ENCODE results near the gene P2RX4.
"Not testable (repeated sequence)": the region's sequence is repeated elsewhere in the genome, so short reads cannot be mapped to it uniquely, and the experiment has no call there.

P2RX4 gene

DNA sequence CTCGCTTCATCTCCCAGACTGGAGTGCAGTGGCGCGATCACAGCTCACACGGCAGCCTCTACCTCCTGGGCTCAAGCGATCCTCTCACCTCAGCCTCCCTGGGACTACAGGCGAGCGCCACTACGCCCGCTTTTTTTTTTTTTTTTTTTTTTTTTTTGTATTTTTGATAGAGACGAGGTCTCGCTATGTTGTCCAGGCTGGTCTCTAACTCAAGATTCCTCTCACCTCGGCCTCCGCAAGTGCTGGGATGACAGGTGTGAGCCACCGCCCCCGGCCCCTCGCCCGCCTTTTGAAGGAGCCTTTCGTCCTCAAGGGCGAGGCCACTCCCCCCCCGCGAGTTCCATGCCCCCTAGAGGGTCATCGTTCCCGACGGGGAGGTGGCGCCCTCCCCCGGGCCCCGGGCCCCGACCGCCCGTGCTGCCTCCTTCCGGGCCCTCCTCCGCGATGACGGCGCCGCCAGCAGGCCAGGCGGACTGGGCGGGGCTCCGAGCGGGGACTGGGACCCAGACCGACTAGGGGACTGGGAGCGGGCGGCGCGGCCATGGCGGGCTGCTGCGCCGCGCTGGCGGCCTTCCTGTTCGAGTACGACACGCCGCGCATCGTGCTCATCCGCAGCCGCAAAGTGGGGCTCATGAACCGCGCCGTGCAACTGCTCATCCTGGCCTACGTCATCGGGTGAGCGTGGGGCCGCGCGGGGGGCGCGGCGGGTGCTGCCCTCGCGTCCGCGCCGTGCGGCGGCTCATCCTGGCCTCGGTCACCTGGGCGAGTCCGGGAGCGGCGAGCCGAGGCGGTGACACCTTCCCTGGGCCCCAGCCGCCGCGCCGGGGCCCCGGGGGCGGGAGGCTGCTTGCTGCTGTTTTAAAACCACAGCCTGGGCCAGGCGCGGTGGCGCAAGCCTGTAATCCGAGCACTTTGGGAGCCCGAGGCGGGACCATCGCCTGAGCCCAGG, at the start of gene P2RX4:
Gene P2RX4, plus strand, starts transcription at position 506 of the 949 bp plus-strand sequence. Its CDS starts 36 bp downstream, at position 542.
- DNase-seq, result peak; percentile 89
- in situ Hi-C loops (cut with HindIII; ENCODE audit: low pct_ligation_motif_present, low pct_unique_long_range_greater_than_20kb, low sequenced_read_pairs), result no loop called here

DNA sequence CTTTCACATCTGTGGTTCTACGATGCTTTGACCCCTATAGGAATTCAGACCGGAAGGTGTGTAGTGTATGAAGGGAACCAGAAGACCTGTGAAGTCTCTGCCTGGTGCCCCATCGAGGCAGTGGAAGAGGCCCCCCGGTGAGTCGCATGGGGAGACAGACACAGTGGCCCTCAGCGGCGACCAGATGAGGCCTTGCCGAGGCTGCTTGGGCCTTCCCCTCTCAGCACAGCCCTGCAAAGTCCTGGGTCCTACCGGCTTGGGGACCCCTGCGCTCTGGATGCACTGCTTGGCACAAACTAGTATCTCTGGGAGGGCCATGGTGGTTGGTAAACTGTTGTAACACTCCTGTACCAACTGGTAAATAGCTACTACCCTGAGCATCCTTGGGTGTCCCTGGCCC, 47.5 kb upstream of the P2RX4 start:
- in situ Hi-C loops (cut with HindIII; ENCODE audit: low pct_ligation_motif_present, low pct_unique_long_range_greater_than_20kb, low sequenced_read_pairs), result no loop called here
- no peak for DNase-seq

DNA sequence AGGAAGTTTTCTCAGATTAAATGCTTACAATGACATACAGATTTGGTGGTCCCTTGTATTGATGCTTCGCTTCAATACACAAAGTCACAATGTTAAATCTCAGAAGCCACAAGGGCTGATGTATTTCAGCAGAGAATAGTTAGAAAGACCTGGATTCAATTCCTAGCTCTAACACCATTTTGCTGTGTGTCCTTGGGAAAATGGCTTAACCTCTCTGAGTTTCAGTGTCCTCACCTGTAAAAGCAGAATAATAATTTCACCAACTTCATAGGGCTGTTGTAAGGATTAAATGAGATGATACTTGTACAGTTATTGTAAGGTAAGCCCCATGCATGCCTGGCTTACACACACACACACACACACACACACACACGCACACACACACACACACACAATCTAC, 46.9 kb upstream of the P2RX4 start:
- in situ Hi-C loops (cut with HindIII; ENCODE audit: low pct_ligation_motif_present, low pct_unique_long_range_greater_than_20kb, low sequenced_read_pairs), result no loop called here
- no peak for DNase-seq

DNA sequence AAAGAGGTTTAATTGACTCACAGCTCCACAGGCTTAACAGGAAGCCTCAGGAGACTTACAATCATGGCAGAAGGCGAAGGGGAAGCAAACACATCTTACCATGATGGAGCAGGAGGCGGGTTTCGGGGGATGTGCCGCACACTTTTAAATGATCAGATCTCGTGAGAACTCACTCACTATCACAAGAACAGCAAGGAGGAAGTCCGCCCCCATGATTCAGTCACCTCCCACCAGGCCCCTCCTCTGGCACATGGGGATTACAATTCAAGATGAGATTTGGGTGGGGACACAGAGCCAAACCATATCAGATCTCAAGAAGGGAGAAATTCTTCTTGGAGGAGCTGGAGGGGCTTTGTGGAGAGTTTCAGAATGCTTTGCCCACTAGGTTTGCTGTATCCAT, 45.1 kb upstream of the P2RX4 start:
- in situ Hi-C loops (cut with HindIII; ENCODE audit: low pct_ligation_motif_present, low pct_unique_long_range_greater_than_20kb, low sequenced_read_pairs); DNase-seq: not testable (repeated sequence)

DNA sequence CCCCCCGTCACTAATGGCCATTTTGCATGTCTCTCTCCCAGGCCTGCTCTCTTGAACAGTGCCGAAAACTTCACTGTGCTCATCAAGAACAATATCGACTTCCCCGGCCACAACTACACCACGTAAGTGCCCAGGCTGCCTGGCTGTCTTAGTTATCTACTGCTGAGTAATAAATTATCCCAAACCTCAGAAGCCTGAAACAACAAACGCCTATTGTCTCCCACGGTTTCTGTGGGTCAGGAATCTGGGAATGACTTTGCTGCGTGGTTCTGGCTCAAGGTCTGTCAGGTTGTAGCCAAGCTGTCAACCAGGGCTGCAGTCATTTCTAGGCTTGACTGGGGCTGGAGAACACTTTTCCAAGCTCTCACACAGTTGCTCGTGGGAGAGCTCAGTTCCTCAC, 44.6 kb upstream of the P2RX4 start:
- DNase-seq, result no peak
- in situ Hi-C loops (cut with HindIII; ENCODE audit: low pct_ligation_motif_present, low pct_unique_long_range_greater_than_20kb, low sequenced_read_pairs), result no loop called here

- no peak for DNase-seq
- in situ Hi-C loops (cut with HindIII; ENCODE audit: low pct_ligation_motif_present, low pct_unique_long_range_greater_than_20kb, low sequenced_read_pairs), result no loop called here
Measured at GRCh38 chr12:121166356-121166755, 43.6 kb upstream of the P2RX4 start.

GRCh38 chr12:121167232-121167820, 42.6 kb upstream of the P2RX4 start:
- DNase-seq, result no peak
- in situ Hi-C loops (cut with HindIII; ENCODE audit: low pct_ligation_motif_present, low pct_unique_long_range_greater_than_20kb, low sequenced_read_pairs), result no loop called here

DNA sequence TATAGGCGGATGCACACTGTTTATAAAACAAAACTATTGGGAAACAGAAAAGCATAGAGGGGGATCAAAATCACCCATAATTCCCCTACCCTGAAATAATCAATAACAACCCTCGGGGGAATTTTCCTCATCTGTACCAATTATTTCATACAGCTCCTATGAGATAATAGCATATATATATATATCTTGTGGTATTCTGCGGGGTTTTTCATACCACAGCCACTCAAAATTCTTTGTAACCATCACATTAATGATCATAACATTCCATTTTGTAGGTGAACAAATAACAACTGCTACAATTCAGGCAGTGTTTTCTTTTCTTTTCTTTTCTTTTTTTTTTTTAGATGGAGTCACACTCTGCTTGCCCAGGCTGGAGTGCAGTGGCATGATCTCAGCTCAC, 42.0 kb upstream of the P2RX4 start:
- in situ Hi-C loops (cut with HindIII; ENCODE audit: low pct_ligation_motif_present, low pct_unique_long_range_greater_than_20kb, low sequenced_read_pairs), result no loop called here
- DNase-seq, result no peak

- in situ Hi-C loops (cut with HindIII; ENCODE audit: low pct_ligation_motif_present, low pct_unique_long_range_greater_than_20kb, low sequenced_read_pairs), result no loop called here
- DNase-seq, result no peak
Measured at GRCh38 chr12:121170151-121170550, 39.8 kb upstream of the P2RX4 start.

DNA sequence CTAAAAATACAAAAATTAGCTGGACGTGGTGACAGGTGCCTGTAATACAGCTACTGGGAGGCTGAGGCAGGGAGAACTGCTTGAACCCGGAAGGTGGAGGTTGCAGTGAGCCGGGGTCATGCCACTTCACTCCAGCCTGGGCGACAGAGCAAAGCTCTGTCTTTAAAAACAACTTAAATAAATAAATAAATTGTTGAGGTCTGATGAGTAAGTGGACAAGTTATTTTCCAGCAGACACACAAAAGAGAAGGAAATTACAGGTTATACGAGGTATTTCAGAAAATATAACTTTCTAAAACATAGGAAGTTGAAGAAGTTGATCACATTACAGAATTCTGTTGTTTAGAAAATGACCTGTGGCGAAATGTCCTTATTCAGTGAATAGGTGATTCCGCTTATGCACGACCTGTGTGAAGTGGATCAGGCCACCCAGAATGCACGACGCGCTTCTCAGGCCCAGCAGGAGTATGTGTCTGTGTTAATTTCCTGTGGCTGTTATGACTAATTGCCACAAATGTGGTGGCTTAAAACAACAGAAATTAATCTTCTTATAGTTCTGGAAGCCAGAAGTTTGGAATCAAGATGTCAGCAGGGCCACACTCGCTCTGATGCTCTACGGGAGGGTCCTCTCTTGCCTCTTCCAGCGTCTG, 39.2 kb upstream of the P2RX4 start:
- no peak for DNase-seq

DNA sequence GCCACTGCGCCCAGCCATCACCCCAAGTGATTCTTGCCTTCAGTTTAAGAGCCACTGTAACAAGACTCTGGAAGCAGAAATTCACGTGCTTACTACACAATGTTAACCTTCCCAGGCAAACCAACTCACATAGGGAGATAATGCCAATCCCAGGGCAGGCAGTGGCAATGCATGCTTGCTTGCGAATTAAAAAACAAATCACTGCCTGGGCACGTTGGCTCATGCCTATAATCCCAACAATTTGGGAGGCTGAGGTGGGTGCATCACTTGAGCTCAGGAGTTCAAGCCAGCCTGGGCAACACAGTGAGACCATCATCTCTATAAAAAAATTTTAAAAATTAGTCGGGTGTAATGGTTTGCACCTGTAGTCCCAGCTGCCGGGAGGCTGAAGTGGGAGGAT, 37.8 kb upstream of the P2RX4 start:
- in situ Hi-C loops (cut with HindIII; ENCODE audit: low pct_ligation_motif_present, low pct_unique_long_range_greater_than_20kb, low sequenced_read_pairs), result no loop called here
- DNase-seq, result no peak

More for the DNA sequence above, 39.2 kb upstream of the P2RX4 start:
- in situ Hi-C loops (cut with HindIII; ENCODE audit: low pct_ligation_motif_present, low pct_unique_long_range_greater_than_20kb, low sequenced_read_pairs), result no loop called here

GRCh38 chr12:121175383-121176119, 34.4 kb upstream of the P2RX4 start:
- DNase-seq, result no peak
- in situ Hi-C loops (cut with HindIII; ENCODE audit: low pct_ligation_motif_present, low pct_unique_long_range_greater_than_20kb, low sequenced_read_pairs), result no loop called here

DNA sequence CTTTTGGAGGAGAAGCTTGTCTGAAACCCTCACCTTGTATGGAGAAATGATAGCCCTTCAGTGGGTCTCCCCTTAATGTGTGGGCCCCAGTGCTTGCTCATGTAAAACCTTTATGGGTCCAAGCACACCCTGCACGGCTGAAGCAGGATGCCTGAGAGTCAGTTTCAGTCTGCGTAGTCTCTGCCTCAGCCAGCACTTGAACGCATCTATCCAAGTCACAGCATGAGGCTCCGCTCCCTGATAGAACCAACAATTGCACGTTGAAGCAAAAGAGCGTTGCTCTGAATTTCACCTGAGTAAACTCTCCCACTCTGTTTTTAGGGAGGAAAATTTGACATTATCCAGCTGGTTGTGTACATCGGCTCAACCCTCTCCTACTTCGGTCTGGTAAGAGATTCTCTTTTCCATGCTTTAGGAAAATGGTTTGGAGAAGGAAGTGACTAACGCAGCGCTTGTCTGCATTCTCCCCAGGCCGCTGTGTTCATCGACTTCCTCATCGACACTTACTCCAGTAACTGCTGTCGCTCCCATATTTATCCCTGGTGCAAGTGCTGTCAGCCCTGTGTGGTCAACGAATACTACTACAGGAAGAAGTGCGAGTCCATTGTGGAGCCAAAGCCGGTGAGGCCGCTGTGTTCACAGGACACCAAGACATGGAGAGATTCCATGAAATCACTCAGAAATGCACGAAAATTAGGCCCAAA, 33.0 kb upstream of the P2RX4 start:
- no peak for DNase-seq
- in situ Hi-C loops (cut with HindIII; ENCODE audit: low pct_ligation_motif_present, low pct_unique_long_range_greater_than_20kb, low sequenced_read_pairs), result no loop called here

- in situ Hi-C loops (cut with HindIII; ENCODE audit: low pct_ligation_motif_present, low pct_unique_long_range_greater_than_20kb, low sequenced_read_pairs), result no loop called here
- no peak for DNase-seq
Measured at GRCh38 chr12:121181181-121181580, 28.7 kb upstream of the P2RX4 start.

GRCh38 chr12:121182222-121182893, 27.6 kb upstream of the P2RX4 start:
- no peak for DNase-seq
- in situ Hi-C loops (cut with HindIII; ENCODE audit: low pct_ligation_motif_present, low pct_unique_long_range_greater_than_20kb, low sequenced_read_pairs), result no loop called here

DNA sequence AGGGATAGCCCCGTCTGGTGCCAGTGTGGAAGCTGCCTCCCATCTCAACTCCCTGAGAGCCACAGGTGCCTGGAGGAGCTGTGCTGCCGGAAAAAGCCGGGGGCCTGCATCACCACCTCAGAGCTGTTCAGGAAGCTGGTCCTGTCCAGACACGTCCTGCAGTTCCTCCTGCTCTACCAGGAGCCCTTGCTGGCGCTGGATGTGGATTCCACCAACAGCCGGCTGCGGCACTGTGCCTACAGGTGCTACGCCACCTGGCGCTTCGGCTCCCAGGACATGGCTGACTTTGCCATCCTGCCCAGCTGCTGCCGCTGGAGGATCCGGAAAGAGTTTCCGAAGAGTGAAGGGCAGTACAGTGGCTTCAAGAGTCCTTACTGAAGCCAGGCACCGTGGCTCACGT, 25.5 kb upstream of the P2RX4 start:
- in situ Hi-C loops (cut with HindIII; ENCODE audit: low pct_ligation_motif_present, low pct_unique_long_range_greater_than_20kb, low sequenced_read_pairs), result no loop called here
- DNase-seq, result no peak

DNA sequence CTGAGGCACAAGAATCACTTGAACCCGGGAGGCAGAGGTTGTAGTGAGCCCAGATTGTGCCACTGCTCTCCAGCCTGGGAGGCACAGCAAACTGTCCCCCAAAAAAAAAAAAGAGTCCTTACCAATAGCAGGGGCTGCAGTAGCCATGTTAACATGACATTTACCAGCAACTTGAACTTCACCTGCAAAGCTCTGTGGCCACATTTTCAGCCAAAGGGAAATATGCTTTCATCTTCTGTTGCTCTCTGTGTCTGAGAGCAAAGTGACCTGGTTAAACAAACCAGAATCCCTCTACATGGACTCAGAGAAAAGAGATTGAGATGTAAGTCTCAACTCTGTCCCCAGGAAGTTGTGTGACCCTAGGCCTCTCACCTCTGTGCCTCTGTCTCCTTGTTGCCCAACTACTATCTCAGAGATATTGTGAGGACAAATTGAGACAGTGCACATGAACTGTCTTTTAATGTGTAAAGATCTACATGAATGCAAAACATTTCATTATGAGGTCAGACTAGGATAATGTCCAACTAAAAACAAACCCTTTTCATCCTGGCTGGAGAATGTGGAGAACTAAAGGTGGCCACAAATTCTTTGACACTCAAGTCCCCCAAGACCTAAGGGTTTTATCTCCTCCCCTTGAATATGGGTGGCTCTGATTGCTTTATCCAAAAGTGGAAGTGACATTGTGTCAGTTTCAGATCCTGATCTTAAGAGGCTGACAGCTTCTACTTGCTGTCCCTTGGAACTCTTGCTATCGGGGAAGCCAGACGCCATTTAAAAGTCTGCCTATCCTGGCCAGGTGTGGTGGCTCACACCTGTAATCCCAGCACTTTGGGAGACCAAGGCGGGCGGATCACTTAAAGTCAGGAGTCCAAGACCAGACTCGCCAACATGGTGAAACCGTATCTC, 24.7 kb upstream of the P2RX4 start:
- no peak for DNase-seq
- in situ Hi-C loops (cut with HindIII; ENCODE audit: low pct_ligation_motif_present, low pct_unique_long_range_greater_than_20kb, low sequenced_read_pairs), result no loop called here
